ENCODE data around the gene CORO2B.

DNA sequence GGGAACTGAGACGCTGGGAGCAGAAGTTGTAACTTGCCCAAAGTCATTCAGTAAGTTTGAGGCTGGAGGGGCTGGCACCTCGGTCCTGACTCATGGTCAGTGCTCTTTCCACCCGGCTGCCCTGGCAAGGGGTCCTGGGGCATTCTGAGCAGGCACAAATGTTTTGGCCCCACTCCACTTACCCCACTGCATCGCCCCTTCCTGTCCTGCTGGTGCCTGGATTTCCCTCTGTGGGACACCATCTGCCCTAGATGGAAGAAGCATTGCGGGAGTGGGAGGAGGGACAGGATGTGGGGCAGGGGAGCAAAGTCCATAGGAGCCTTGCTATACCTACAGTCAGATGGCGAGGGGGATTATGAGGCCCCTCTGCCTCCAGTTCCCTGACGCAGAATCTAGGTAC is 4.5 kb downstream of the CORO2B start:
- TF ChIP-seq, protein P1, sequence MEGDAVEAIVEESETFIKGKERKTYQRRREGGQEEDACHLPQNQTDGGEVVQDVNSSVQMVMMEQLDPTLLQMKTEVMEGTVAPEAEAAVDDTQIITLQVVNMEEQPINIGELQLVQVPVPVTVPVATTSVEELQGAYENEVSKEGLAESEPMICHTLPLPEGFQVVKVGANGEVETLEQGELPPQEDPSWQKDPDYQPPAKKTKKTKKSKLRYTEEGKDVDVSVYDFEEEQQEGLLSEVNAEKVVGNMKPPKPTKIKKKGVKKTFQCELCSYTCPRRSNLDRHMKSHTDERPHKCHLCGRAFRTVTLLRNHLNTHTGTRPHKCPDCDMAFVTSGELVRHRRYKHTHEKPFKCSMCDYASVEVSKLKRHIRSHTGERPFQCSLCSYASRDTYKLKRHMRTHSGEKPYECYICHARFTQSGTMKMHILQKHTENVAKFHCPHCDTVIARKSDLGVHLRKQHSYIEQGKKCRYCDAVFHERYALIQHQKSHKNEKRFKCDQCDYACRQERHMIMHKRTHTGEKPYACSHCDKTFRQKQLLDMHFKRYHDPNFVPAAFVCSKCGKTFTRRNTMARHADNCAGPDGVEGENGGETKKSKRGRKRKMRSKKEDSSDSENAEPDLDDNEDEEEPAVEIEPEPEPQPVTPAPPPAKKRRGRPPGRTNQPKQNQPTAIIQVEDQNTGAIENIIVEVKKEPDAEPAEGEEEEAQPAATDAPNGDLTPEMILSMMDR (conservative IDR thresholded peaks at IDR 0.05; ENCODE audit: low read depth, low read length): no peak
- no peak for TF ChIP-seq EZH2 (IDR thresholded peaks at IDR 0.05; ENCODE audit: borderline replicate concordance, low read depth, low read length, poor library complexity, severe bottlenecking)

Data from A673 (cell line).